SK-N-SH treated with all-trans-retinoic acid at 6 μM for 48 hours (cell line): ENCODE data around the gene KCNC4.

Experiments used
- ATAC-seq: fragments of 200-7000 bp; cut with Tn5 transposase; 3 replicates; pipeline ENCODE4 v1.9.1; 2020; ENCODE audit warnings: mild to moderate bottlenecking, moderate library complexity
- BACH2 ChIP-seq: fragments of 250-450 bp; sonication (Bioruptor Pico); IDR thresholded peaks from 2 replicates; pipeline ENCODE4 v1.9.0; 2021; ENCODE audit warnings: mild to moderate bottlenecking, borderline replicate concordance
- CSDC2 ChIP-seq: fragments of 250-450 bp; sonication (Bioruptor Pico); IDR thresholded peaks from 2 replicates; pipeline ENCODE4 v1.5.0; 2020; ENCODE audit warnings: mild to moderate bottlenecking, moderate library complexity
- ESRRG ChIP-seq: fragments of 250-450 bp; sonication (Bioruptor Pico); IDR thresholded peaks from 2 replicates; pipeline ENCODE4 v1.6.1; 2021; ENCODE audit warnings: mild to moderate bottlenecking
- GLIS3 ChIP-seq: fragments of 250-450 bp; sonication (Bioruptor Pico); IDR thresholded peaks from 2 replicates; pipeline ENCODE4 v1.5.0; 2020; ENCODE audit warnings: mild to moderate bottlenecking, moderate library complexity
- ISL1 ChIP-seq: fragments of 250-450 bp; sonication (Bioruptor Pico); IDR thresholded peaks from 2 replicates; pipeline ENCODE4 v2.1.2; 2022; ENCODE audit warnings: mild to moderate bottlenecking, moderate library complexity
- OSR1 ChIP-seq: fragments of 250-450 bp; sonication (Bioruptor Pico); IDR thresholded peaks from 2 replicates; pipeline ENCODE4 v1.8.0; 2022; ENCODE audit warnings: moderate library complexity, mild to moderate bottlenecking, inconsistent platforms
- PPARA ChIP-seq: fragments of 250-450 bp; sonication (Bioruptor Pico); IDR thresholded peaks from 2 replicates; pipeline ENCODE4 v1.5.0; 2020; ENCODE audit warnings: mild to moderate bottlenecking, borderline replicate concordance
- RARB ChIP-seq: fragments of 250-450 bp; sonication (Bioruptor Pico); IDR thresholded peaks from 2 replicates; pipeline ENCODE4 v1.8.0; 2021; ENCODE audit warnings: mild to moderate bottlenecking, moderate library complexity
- SNAI2 ChIP-seq: fragments of 250-450 bp; sonication (Bioruptor Pico); IDR thresholded peaks from 2 replicates; pipeline ENCODE4 v1.5.0; 2020; ENCODE audit warnings: mild to moderate bottlenecking, moderate library complexity
- TCF4 ChIP-seq: fragments of 250-450 bp; sonication (Bioruptor Pico); IDR thresholded peaks from 2 replicates; pipeline ENCODE4 v1.8.0; 2021; ENCODE audit warnings: mild to moderate bottlenecking, moderate library complexity, borderline replicate concordance
- TOX ChIP-seq: fragments of 250-450 bp; sonication (Bioruptor Pico); IDR thresholded peaks from 2 replicates; pipeline ENCODE4 v1.8.0; 2021; ENCODE audit warnings: mild to moderate bottlenecking, moderate library complexity, borderline replicate concordance
- ZC3H10 ChIP-seq: fragments of 250-450 bp; sonication (Bioruptor Pico); IDR thresholded peaks from 2 replicates; pipeline ENCODE4 v1.5.1; 2021; ENCODE audit warnings: mild to moderate bottlenecking, moderate library complexity
- ZFP30 ChIP-seq: fragments of 450-650 bp; formaldehyde crosslinking; IDR thresholded peaks from 2 replicates; pipeline ENCODE4 v1.5.0; 2022; ENCODE audit warnings: mild to moderate bottlenecking, moderate library complexity
- ZNF565 ChIP-seq: fragments of 450-650 bp; formaldehyde crosslinking; conservative IDR thresholded peaks from 2 replicates; pipeline ENCODE4 v1.5.0; 2020; ENCODE audit warnings: low read depth, mild to moderate bottlenecking, moderate library complexity
- ZNF70 ChIP-seq: fragments of 450-650 bp; formaldehyde crosslinking; IDR thresholded peaks from 2 replicates; pipeline ENCODE4 v1.5.0; 2020; ENCODE audit warnings: mild to moderate bottlenecking, moderate library complexity
- ZNF8 ChIP-seq: fragments of 450-650 bp; formaldehyde crosslinking; IDR thresholded peaks from 2 replicates; pipeline ENCODE4 v1.5.0; 2020; ENCODE audit warnings: mild to moderate bottlenecking, moderate library complexity
- TF ChIP-seq, protein P1 (sequence below): fragments of 250-450 bp; sonication (Bioruptor Pico); IDR thresholded peaks from 2 replicates; pipeline ENCODE4 v1.8.0; 2020; ENCODE audit warnings: mild to moderate bottlenecking, moderate library complexity, borderline replicate concordance
- TF ChIP-seq, protein P2 (sequence below): fragments of 250-450 bp; sonication (Bioruptor Pico); IDR thresholded peaks from 2 replicates; pipeline ENCODE4 v1.8.0; 2021; ENCODE audit warnings: low read depth, mild to moderate bottlenecking, moderate library complexity, borderline replicate concordance
- TF ChIP-seq, protein P3 (sequence below): fragments of 250-450 bp; sonication (Bioruptor Pico); IDR thresholded peaks from 2 replicates; pipeline ENCODE4 v1.5.1; 2020; ENCODE audit warnings: low read depth, mild to moderate bottlenecking, moderate library complexity
- TF ChIP-seq, protein P4 (sequence below): fragments of 250-450 bp; sonication (Bioruptor Pico); IDR thresholded peaks from 2 replicates; pipeline ENCODE4 v1.5.1; 2021; ENCODE audit warnings: mild to moderate bottlenecking, moderate library complexity
- TF ChIP-seq, protein P5 (sequence below): fragments of 250-450 bp; sonication (Bioruptor Pico); IDR thresholded peaks from 2 replicates; pipeline ENCODE4 v1.5.0; 2020; ENCODE audit warnings: mild to moderate bottlenecking, moderate library complexity

The KCNC4 gene

DNA sequence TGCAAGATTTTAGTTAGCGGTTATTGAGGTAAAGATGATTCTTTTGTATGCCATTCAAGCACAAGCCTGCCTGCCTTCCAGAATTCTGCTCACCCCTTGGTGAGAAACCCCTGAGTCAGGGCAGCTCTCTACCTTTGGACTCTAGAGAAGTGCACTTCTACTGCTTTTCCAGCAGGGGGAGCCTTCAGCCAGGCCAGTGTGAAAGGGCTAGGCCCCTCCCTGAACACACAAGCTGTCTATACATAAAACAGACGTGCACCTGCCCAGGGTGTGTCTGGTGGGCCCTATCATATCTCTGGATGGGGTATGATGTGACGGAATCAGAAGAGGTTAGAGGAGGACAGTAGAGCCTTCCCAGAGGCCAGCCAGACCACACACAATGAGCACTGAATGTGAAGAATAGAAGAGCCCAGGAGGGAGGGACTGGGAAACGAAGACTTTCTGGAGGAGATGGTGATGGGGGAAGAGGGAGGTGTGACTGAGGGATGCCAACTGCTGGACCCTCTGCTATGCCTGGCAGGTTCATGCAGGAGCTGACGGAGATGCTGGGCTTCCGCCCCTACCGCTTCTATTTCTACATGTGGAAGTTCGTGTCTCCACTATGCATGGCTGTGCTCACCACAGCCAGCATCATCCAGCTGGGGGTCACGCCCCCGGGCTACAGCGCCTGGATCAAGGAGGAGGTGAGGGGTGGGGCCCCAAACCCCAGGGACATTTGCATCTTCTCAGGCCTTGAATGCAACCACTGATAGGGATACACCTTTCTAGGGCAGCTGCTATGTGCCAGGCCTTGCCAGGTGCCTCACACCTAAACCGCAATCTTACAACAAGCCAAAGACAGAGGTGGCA is 13.0 kb upstream of the KCNC4 start:
- peak; percentile 95 for ATAC-seq
- no peak for TF ChIP-seq GLIS3
- no peak for TF ChIP-seq ESRRG
- no peak for TF ChIP-seq ZNF70 (CRISPR knock-in tag)
- no peak for TF ChIP-seq TOX (CRISPR knock-in tag)
- no peak for TF ChIP-seq RARB (CRISPR knock-in tag)
- TF ChIP-seq, protein P1, sequence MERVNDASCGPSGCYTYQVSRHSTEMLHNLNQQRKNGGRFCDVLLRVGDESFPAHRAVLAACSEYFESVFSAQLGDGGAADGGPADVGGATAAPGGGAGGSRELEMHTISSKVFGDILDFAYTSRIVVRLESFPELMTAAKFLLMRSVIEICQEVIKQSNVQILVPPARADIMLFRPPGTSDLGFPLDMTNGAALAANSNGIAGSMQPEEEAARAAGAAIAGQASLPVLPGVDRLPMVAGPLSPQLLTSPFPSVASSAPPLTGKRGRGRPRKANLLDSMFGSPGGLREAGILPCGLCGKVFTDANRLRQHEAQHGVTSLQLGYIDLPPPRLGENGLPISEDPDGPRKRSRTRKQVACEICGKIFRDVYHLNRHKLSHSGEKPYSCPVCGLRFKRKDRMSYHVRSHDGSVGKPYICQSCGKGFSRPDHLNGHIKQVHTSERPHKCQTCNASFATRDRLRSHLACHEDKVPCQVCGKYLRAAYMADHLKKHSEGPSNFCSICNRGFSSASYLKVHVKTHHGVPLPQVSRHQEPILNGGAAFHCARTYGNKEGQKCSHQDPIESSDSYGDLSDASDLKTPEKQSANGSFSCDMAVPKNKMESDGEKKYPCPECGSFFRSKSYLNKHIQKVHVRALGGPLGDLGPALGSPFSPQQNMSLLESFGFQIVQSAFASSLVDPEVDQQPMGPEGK: no peak
- TF ChIP-seq, protein P2, sequence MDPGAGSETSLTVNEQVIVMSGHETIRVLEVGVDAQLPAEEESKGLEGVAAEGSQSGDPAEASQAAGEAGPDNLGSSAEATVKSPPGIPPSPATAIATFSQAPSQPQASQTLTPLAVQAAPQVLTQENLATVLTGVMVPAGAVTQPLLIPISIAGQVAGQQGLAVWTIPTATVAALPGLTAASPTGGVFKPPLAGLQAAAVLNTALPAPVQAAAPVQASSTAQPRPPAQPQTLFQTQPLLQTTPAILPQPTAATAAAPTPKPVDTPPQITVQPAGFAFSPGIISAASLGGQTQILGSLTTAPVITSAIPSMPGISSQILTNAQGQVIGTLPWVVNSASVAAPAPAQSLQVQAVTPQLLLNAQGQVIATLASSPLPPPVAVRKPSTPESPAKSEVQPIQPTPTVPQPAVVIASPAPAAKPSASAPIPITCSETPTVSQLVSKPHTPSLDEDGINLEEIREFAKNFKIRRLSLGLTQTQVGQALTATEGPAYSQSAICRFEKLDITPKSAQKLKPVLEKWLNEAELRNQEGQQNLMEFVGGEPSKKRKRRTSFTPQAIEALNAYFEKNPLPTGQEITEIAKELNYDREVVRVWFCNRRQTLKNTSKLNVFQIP (CRISPR knock-in tag): no peak
- TF ChIP-seq, protein P3, sequence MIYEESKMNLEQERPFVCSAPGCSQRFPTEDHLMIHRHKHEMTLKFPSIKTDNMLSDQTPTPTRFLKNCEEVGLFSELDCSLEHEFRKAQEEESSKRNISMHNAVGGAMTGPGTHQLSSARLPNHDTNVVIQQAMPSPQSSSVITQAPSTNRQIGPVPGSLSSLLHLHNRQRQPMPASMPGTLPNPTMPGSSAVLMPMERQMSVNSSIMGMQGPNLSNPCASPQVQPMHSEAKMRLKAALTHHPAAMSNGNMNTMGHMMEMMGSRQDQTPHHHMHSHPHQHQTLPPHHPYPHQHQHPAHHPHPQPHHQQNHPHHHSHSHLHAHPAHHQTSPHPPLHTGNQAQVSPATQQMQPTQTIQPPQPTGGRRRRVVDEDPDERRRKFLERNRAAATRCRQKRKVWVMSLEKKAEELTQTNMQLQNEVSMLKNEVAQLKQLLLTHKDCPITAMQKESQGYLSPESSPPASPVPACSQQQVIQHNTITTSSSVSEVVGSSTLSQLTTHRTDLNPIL (CRISPR knock-in tag): no peak
- TF ChIP-seq OSR1 (CRISPR knock-in tag): no peak
- TF ChIP-seq ISL1 (CRISPR knock-in tag): no peak
- TF ChIP-seq, protein P4, sequence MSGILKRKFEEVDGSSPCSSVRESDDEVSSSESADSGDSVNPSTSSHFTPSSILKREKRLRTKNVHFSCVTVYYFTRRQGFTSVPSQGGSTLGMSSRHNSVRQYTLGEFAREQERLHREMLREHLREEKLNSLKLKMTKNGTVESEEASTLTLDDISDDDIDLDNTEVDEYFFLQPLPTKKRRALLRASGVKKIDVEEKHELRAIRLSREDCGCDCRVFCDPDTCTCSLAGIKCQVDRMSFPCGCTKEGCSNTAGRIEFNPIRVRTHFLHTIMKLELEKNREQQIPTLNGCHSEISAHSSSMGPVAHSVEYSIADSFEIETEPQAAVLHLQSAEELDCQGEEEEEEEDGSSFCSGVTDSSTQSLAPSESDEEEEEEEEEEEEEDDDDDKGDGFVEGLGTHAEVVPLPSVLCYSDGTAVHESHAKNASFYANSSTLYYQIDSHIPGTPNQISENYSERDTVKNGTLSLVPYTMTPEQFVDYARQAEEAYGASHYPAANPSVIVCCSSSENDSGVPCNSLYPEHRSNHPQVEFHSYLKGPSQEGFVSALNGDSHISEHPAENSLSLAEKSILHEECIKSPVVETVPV: no peak
- no peak for TF ChIP-seq ZFP30 (CRISPR knock-in tag)
- no peak for TF ChIP-seq PPARA (CRISPR knock-in tag)
- TF ChIP-seq, protein P5, sequence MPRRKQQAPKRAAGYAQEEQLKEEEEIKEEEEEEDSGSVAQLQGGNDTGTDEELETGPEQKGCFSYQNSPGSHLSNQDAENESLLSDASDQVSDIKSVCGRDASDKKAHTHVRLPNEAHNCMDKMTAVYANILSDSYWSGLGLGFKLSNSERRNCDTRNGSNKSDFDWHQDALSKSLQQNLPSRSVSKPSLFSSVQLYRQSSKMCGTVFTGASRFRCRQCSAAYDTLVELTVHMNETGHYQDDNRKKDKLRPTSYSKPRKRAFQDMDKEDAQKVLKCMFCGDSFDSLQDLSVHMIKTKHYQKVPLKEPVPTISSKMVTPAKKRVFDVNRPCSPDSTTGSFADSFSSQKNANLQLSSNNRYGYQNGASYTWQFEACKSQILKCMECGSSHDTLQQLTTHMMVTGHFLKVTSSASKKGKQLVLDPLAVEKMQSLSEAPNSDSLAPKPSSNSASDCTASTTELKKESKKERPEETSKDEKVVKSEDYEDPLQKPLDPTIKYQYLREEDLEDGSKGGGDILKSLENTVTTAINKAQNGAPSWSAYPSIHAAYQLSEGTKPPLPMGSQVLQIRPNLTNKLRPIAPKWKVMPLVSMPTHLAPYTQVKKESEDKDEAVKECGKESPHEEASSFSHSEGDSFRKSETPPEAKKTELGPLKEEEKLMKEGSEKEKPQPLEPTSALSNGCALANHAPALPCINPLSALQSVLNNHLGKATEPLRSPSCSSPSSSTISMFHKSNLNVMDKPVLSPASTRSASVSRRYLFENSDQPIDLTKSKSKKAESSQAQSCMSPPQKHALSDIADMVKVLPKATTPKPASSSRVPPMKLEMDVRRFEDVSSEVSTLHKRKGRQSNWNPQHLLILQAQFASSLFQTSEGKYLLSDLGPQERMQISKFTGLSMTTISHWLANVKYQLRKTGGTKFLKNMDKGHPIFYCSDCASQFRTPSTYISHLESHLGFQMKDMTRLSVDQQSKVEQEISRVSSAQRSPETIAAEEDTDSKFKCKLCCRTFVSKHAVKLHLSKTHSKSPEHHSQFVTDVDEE (CRISPR knock-in tag): no peak
- no peak for TF ChIP-seq CSDC2 (CRISPR knock-in tag)
- TF ChIP-seq BACH2 (CRISPR knock-in tag): no peak
- TF ChIP-seq ZNF565 (CRISPR knock-in tag): no peak
- no peak for TF ChIP-seq ZNF8
- TF ChIP-seq SNAI2 (CRISPR knock-in tag): no peak

DNA sequence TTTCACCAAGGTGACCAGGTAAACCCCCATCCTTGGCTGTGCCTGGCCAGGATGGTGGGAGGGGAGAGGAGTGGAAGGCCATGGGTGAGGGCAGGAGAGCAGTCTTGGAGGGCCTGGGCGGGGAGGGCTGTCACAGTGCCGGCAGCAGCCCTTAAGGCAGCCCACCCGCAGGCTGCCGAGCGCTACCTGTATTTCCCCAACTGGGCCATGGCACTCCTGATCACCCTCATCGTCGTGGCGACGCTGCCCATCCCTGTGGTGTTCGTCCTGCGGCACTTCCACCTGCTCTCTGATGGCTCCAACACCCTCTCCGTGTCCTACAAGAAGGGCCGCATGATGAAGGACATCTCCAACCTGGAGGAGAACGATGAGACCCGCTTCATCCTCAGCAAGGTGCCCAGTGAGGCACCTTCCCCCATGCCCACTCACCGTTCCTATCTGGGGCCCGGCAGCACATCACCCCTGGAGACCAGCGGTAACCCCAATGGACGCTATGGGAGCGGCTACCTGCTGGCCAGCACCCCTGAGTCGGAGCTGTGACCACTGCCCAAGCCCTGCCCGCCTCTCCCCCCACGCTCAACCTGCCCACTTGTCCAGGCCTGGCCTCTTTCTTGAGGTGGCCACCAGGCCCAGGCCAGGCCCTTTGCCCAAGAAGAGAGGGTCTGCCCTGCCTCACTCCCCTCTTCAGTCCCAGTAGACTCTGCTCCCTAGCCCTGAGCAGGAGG is 12.0 kb upstream of the KCNC4 start:
- no peak for ATAC-seq
- TF ChIP-seq, protein P3 (CRISPR knock-in tag): no peak
- no peak for TF ChIP-seq BACH2 (CRISPR knock-in tag)
- TF ChIP-seq SNAI2 (CRISPR knock-in tag): no peak
- TF ChIP-seq ESRRG: no peak
- no peak for TF ChIP-seq ZC3H10 (CRISPR knock-in tag)
- no peak for TF ChIP-seq OSR1 (CRISPR knock-in tag)
- no peak for TF ChIP-seq TCF4 (CRISPR knock-in tag)
